ENCODE results near the gene CENPVL3.
A peak's percentile ranks its signal among the peaks of the same experiment; 100 is the strongest.
"Not testable (repeated sequence)": the region's sequence is repeated elsewhere in the genome, so short reads cannot be mapped to it uniquely, and the experiment has no call there.

The CENPVL3 gene

DNA sequence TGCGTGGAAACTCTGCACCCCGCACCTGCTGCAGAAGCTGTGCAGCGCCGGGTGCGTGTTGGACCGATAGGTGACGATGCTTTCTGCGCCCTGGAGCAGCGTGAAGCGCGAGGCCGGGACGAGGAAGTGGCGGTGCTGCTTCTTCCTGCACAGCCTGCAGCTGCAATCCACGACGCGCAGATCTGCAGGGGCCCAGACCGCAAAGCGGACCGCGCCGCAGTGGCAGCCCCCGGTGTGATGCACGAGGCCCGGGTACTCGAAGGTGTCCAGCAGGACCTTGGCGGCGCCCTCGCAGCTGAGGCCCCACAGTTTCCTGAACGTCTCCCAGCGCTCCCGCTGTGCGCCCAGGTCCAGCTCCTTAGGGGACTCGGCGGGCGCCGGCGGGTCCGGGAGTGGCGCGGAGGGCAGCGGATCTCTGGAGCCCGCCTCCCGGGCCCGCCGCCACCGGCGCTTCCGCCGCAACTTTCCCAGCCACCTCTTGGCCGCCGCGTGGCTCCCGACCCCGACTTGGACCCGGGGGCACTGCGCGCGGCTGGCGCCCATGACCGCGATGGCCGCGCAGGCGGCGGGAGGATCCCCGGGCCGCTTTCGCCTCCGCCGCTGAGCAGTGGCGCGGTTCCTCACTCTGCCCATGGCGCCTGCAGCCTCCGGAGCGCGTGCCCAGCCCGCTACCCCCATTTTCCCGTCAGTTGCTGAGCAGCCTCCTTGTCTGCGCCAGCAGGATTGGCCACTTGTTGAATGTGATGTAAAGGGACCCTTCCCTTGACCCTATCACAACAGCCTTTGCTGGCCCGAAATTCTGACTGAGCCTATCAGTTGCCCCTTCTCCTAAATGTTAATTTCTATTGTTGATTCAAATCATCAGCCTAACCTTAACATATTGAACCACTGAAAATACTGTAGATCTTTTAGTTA, at the start of gene CENPVL3:
CENPVL3 (minus strand) TSS at position 672 of the 915 bp plus-strand sequence; CDS start at position 633, 39 bp downstream.
- DNase-seq (ENCODE audit: low read depth, low spot score): peak; percentile 50

GRCh38 chrX:51665981-51666380, 47.3 kb upstream of the CENPVL3 start:
- DNase-seq (ENCODE audit: low read depth, low spot score): no peak

- no peak for DNase-seq (ENCODE audit: low read depth, low spot score)
Measured at GRCh38 chrX:51643377-51643776, 24.7 kb upstream of the CENPVL3 start.

GRCh38 chrX:51641421-51642021, 22.8 kb upstream of the CENPVL3 start:
- peak; percentile 68 for DNase-seq (ENCODE audit: low read depth, low spot score)

DNA sequence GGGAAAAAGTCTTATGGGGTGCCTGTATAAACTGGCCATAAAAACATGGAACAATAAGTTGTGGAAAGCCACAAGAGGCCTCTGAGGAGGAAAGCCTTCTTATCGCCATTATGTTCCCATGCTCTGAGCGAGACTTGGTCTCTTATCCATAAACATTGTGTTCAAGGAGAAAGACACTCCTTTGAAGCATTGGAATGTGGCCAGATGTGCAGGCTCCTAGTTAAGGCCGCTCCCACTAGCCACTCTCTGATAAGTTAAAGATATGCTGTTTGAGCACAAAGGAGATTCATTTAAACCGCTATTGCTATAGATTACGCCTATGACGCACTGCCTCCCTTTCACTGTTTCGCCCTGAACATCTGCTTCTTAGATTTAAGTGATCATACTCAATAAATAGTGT, 17.8 kb upstream of the CENPVL3 start:
- not testable (repeated sequence) for DNase-seq (ENCODE audit: low read depth, low spot score)

GRCh38 chrX:51614353-51615012, 4.2 kb downstream of the CENPVL3 start:
- DNase-seq (ENCODE audit: low read depth, low spot score): peak; percentile 52

DNA sequence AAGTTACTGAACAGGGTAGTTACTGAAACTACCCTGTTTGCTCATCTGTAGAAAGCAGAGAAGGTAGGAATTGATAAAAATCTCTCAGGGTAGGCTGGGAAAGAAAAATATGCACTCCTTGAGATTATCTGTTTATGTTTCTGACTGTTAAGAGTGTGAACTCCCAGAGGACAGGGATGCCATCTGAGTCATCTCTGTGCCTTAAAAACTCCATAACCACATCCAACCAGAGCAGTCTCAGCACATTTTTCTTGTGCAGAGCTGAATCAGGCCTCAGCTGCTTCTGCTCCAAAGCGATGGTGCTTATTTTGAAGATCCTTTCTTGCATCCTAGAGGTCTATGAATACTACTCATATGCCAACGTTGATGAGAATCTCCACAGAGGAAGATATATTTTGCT, 9.9 kb downstream of the CENPVL3 start:
- DNase-seq (ENCODE audit: low read depth, low spot score): no peak

DNA sequence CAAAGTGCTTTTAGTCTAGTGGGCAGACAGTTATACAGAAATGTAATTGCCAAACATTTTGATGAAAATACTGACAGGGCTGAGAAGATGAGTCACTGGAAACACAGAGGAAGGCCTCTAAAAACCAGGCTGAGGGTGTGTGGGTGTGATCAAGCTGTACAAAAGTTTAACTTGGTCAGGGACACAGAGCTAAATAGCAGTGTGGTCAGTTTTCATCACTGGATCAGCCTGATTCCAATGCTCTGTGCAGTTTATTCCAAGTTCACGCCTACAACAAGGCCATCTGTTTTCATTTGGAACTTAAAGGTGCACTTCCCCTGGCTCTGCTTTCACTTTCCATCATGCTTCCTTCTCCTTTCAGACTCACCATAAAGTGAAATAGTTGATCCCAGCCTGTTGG, 10.6 kb downstream of the CENPVL3 start:
- DNase-seq (ENCODE audit: low read depth, low spot score): no peak

GRCh38 chrX:51606446-51606845, 12.3 kb downstream of the CENPVL3 start:
- no peak for DNase-seq (ENCODE audit: low read depth, low spot score)

GRCh38 chrX:51598899-51599298, 19.8 kb downstream of the CENPVL3 start:
- DNase-seq (ENCODE audit: low read depth, low spot score): no peak

DNA sequence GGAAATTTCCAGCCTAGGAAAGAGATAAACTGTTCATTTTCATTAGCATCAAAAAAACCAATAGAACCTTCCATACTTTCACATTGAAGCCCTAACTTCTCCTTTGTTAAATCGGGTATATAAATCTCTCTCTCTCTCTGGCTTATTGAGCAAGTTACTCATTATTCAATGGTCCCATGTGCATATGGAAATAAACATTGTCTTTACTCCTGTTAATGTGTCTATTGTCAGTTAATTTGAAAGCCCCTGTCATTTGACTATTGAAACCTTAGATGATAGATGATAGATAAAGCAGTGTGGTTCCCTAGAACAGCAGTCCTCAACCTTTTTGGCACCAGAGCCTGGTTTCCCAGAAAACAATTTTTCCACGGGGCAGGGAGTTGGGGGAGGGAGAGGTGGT, 46.8 kb downstream of the CENPVL3 start:
- DNase-seq (ENCODE audit: low read depth, low spot score): no peak

- DNase-seq (ENCODE audit: low read depth, low spot score): no peak
Measured at GRCh38 chrX:51569561-51569960, 49.2 kb downstream of the CENPVL3 start.

DNA sequence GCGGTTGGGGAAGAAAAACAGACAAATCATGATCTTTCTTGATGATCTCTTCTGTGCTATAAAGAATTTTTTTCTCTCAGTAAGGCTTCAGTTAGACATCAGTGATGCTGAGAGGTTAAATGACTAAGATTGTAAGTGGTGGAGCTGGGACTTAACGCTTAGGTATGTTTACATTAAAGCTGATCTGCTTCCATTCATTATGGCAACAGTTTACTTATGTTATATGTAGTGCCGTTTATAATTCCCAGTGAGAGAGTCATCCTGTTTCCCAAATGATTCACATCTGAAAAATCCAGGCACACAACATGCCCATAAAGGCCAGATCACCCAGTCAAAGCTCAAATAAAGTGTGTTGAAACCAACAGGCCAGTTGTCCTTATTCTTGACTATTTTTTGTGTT, 50.1 kb downstream of the CENPVL3 start:
- DNase-seq (ENCODE audit: low read depth, low spot score): peak; percentile 10
